PC-9 (cell line): Measurements from ENCODE around the gene ADAMTS12.

ENCODE experiments used
- CTCF ChIP-seq: fragments of 200-600 bp; sonication (generic); conservative IDR thresholded peaks from 2 replicates; pipeline ENCODE4 v1.6.1; 2017; ENCODE audit warnings: mixed run types, antibody characterized with exemption, mild to moderate bottlenecking, moderate library complexity
- EZH2 ChIP-seq: fragments of 200-600 bp; sonication (generic); IDR thresholded peaks from 2 replicates; pipeline ENCODE4 v1.8.0; 2017; ENCODE audit warnings: antibody characterized with exemption, low read depth

- TF ChIP-seq CTCF (no peak), EZH2 (no peak)
Observed at GRCh38 chr5:33788922-33789566, 102.7 kb downstream of the ADAMTS12 start.
